GM18502 (cell line): ENCODE data around the gene MTTP.
"Not testable (repeated sequence)": the region's sequence is repeated elsewhere in the genome, so short reads cannot be mapped to it uniquely, and the experiment has no call there.

Experiments
- ATAC-seq: cut with Tn5 transposase; IDR thresholded peaks from one replicate; pipeline ENCODE4 v1.9.1; 2021; ENCODE audit warnings: mild to moderate bottlenecking; ENCODE audit not compliant: unreplicated experiment, poor library complexity

The MTTP gene

DNA sequence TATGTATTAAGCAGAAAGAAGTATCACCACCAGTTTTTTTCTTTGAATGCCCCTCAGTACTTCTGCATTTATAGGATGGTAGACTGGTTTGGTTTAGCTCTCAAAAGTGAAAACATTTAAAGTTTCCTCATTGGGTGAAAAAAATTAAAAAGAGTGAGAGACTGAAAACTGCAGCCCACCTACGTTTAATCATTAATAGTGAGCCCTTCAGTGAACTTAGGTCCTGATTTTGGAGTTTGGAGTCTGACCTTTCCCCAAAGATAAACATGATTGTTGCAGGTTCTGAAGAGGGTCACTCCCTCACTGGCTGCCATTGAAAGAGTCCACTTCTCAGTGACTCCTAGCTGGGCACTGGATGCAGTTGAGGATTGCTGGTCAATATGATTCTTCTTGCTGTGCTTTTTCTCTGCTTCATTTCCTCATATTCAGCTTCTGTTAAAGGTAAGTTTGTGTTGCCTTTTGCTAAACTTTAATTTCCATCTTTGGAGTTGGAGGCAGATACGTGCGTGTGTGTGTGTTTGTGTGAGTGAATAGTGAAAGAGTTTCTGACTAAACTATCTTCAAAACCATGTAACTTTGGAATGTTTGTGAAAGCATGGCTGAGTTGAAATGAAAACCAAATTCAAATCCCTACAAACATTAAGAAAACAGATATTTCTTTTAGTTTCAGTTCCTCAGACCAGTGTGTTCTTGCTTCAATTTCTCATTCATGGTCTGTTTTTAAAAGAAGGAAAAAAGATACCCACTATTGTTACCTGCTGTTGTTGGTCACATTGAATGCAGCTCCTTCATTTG is at the start of gene MTTP:
TSS of gene MTTP (plus strand) at position 295 of the 795 bp plus-strand sequence. CDS start at position 381, 86 bp downstream.
- ATAC-seq: peak; percentile 88

DNA sequence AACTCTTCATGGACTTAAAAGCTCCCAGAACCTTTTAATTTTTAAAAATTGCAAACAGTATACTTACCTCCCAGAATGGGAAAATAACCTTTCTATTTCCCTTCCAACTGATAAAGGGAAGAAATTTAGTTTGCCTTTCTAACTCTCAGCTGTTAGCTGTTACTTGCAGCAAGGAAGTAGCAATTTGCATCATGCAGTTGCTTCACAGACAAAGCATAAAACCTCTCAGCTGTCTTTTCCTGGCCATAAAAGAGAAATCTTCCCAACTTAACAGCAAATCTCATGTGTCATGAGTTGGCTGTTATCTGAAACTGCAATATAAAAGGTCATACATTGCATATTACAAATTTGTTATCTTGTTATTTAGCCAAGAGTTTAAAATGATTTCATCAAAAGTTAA is 45.4 kb upstream of the MTTP start:
- no peak for ATAC-seq

DNA sequence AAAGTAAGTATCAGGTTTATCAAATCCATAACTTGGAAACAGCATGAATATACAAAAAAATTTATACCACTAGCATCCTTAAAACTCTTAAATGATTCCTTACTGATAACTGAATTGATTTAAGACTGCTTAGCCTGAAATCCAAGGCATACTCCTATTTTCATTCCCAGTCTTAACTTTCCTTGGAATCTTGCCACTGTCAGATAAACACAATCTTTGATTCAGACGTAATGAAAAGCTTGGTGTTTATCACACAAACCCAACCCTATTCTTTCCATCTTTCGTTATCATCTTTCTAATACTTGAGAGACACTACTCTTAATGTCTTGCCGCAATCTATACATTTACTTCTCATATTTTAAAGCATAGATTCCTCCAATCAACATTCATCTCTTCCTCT is 44.7 kb upstream of the MTTP start:
- ATAC-seq: no peak

DNA sequence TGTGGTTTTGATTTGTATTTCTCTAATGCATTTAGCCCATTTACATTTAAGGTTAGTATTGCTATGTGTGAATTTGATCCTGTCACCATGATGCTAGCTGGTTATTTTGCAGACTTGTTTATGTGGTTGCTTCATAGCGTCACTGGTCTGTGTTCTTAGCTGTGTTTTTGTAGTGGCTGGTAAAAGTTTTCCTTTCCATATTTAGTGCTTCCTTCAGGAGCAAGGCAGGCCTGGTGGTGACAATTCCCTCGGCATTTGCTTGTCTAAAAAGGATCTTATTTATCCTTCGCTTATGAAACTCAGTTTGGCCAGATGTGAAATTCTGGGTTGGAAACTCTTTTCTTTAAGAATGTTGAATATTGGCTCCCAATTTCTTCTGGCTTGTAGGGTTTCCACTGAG is 39.9 kb upstream of the MTTP start:
- ATAC-seq: not testable (repeated sequence)

DNA sequence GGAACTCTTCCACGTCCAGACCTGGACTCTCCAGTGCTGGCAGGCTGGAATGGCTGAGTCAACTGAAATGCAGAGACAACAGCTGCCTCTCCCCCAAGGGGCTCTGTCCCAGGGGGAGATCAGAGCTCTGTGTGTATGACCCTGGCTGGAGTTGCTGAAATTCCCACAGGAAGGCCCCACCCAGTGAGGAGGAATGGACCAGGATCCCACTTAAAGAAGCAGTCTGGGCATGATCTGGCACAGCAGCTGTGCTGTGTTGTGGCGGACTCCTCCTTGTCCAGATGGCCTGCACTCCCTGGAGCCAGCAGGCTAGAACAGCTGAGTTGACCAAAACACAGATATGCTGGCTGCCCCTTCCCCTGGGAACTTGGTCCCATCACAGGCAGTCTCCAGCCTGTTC is 38.4 kb upstream of the MTTP start:
- no peak for ATAC-seq

DNA sequence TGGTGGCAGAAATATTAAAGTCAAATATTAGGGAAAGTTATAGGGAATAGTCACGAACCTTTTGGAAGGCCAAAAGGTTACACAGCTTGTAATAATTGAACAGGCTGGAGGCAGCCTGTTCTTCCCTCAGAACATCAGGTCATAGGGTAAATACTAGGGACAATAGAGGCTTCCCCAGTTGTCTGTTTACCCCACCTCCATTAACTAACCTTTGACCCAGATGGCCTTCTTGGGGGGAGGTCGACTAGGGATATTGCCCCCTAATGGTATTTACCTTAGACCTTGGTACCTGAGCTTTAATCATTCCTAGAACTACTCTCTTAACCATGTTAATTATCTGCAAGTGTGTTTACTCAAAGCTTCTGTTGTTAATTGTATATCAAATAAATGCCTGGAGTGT is 37.8 kb upstream of the MTTP start:
- no peak for ATAC-seq

DNA sequence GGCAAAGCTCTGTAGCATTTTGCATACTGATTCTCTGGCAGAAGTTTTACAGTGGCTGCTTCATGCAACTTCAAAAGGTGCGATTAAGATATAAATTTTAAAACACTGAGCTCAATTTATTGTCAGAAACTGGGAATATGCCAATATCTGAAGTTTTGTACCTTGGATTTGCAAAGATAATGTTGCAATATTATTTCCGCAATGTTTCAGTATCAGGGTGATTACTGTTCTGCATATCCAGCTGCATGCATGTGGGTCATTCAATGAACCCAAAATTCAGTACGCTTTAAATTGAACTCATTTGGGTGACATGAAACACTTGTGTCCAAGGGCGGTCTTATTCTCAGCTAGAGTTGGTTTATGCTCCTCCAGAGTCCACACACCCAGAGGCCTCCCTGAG is 37.0 kb upstream of the MTTP start:
- ATAC-seq: no peak

DNA sequence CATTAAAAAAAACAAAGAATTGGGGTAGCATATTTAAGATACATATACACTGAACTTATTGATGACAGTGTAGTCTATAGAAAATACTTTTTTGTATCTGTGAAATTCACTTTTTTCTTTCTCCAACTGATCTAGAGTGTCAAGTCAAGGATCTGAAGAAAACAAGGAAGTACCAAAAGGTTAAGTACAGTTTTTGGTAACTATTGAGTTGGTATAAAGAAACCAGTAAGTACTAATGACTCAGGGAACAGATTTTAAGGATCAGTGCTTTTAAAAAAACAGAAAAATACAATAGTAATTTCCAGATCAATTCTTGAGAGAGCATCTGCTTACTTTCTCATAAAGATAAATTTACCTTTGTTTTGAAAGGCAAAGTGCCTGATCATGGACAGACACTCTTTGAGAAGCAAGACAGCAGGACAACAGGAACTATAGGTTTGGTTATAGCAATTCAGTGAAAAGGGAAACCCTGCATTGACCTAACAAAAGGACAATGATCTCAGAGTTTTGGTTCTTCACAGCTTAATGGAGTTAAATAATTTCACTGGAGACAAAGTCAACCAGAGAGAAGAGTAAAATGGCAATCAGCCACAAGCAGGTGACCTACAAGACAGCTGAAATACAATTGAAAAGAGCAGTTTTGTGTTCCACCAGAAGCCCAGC is 34.2 kb upstream of the MTTP start:
- no peak for ATAC-seq

DNA sequence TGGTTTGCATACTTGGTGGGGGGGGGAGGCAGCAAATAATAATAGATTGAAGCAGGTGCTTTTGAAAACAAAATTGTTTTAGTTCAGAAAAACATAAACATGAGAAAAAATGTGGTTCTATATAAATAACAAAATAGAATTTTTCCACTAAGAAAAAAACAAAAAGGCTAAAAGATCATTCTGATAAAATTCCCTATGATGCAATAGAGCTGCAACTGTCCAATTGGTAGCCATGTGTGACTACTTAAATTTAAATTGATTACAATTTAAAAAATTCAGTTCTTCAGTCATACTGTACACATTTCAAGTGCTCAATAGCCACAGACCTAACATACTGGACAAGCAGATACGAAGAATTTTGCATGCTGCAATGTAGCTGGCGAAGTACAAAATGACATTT is 21.8 kb upstream of the MTTP start:
- no peak for ATAC-seq

DNA sequence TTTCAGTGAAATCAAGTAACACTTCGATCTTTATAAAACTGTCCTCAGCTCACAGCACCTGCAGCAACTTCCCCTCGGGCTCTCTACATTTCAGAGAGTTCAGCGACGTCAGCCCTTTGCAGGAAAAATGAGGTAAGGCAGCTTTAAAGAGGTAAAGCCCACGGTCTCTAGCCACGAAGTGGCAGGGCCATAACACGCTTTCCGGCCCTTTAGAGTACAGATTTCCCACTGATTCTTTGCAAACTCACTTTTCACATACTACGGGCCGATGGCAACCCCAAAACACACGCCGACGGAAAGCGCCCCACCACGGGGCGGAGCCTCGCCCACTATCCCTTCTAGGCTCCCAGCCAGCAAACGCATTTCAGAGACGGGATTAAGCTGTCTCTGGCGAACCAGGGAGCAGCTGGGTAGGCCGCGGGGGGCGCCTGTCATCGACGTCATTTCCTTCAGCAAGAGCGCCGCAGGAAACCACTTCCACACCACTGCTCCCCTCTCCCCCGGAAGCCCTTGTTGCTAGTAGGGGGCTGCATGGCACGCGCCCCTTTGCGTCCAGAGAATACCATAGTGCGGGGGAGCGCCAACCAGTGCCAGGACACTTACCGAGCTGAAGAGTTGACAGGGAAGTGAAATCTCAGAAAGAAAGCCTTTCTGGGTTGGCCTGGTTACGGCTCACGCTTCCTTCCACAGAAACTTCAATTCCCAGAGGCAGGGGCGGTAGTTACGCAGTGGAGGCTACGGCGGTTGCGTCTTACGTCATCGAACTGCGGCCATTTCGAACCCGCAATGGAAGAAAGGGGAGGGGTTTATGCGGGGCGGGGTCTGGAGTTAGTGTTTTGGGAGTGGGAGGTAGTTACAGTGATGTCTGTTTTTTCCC is 11.1 kb upstream of the MTTP start, which contains the start of gene TRMT10A:
TSS of gene TRMT10A (minus strand) at position 730 of the 877 bp plus-strand sequence. CDS start 4,701 bp downstream, outside the sequence.
- ATAC-seq: peak; percentile 97

DNA sequence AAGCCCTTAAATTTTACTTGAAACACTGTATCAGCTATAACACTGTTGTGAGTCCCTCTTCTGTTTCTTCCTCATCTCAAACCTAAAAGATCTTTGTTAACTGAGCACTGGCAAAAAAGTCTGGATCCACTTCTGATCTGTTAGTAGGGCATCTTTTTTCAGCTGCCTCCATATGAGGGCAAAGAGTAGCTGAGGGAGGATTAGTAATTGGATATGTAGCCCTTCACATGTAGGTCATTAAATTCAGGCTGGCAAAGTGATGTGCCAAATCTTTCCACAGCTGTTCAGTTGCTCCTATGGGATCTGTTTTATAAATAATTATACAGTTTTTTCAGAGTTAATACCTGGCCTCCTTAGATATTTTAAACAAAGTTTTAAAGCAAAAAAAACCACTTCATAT is 9.7 kb upstream of the MTTP start:
- ATAC-seq: no peak

DNA sequence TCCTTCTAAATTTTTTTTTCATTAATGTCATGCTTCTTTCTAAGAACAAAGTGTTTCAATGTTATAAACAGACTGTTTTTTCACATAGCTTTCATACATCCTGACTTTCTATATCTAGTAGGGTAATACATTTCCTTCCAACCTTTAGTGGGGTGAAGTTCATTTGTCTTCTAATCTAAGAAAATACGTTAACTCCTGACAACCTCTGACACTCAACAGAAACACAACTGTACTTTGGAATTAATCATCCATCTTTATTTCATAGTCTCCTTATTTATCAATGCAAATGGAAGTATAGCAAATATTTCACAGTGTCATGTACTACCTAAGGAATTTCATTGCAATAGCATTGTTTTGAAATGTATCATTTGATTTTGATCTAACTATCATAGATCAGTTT is 2.7 kb upstream of the MTTP start:
- ATAC-seq: no peak

DNA sequence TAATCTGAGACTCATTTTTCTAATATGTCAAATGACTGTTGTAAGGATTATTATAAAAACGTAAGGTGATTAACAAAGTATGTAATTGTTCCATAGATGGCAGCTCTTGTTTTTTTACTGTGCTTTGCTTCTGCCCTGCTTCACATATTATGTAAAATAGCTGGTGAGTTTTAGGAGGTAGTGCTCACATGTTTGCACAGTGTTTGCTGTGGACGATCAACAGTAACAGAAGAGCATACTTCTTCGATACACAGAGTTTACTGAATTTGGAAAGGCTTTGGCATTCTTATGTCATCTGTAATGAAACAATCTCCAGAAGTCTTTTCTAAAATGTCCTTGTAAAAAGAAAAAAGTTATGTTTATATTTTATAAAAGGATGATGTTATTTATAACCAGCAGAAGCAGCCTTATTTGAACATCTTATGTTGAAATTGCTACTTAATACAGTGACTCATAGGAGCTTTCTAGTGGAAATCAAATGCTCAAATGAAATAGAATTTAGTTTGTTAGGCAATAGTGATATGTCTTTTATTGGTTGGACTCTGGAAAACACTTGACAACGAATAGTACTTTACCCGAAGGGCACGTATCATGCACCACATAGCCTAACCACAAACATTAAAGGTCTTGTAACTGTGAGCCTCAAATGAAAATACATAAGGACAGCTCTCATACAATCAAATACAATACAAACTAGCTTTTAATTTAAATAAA is 1.9 kb upstream of the MTTP start:
- no peak for ATAC-seq

DNA sequence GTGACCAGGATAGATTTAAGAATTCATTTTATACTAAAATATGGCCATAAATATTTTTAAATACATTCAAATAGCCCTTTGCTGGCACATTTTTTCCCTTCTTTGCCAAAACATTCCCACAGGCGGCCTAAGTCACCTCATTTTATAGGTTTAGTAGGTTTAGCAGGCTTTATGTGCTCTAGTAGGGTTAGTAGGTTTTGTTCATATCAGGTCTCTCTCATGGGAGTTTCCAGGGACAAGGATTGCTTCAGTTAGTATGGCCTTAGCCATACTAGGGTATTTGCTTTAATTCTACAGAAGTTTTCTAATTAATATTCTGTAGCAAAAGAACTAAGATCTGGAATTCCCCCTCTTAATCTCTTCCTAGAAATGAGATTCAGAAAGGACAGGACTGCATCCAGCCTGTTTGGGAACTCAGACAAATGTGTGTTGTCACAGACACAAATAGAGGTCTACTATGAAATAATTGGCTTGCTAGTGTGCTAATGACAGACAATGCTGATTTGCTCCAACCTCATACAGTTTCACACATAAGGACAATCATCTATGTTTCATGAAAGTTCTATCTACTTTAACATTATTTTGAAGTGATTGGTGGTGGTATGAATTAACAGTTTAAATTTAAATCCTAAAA is 772 bp upstream of the MTTP start:
- ATAC-seq: no peak

DNA sequence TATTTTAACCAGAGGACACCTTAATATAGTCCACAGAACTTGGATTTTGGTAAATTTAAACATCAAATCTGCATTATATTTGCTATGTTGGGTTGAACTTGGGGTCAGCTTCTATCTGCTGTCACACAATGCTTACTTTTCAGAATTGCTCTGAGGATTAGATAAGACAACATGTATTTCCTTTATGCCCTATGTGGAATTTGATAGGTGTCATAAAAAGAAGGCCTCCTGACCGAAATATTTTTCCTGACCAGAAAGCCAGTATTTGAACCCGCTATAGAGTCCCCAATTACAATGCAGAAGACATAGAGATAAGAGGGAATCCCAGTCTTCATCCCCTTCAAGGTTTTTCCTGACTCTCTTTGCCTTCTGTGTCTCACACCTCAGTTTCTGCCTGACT is 4.1 kb downstream of the MTTP start:
- ATAC-seq: no peak

DNA sequence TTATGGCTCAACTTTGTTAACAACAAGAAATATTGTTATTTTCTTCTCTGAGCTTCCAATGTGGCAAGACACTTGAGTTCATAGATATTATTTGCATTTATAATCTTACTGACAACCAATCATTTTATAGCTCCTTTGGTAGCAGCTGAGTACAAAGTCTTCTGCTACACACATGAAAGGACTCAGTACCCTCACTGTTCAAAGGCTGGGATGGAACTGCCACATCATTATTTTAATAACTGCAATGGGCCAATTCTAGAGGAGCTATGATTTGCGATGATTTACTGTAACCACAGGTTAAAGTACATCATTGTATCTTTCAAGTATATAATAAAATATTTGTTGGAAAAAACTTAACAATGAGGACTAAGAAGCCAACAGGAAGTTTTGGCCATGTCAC is 10.9 kb downstream of the MTTP start:
- no peak for ATAC-seq

DNA sequence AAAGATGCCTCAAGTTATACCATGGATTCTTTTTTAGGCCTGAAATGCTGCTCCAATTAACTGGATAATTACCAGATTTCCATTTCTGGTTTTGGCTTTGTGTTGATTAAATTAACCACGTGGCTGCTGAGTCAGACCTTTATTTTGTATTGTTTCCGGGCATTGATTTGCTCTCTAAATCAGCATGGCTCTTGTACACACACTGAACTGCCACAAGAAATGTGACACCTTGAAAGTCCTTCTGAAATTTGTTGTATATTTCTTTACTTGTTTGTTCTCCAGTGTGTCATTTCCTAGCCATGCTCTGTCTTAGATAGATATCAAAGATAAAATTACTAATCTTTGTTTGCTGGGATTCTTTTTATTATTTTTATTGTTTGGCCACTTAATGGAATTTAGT is 11.7 kb downstream of the MTTP start:
- no peak for ATAC-seq

DNA sequence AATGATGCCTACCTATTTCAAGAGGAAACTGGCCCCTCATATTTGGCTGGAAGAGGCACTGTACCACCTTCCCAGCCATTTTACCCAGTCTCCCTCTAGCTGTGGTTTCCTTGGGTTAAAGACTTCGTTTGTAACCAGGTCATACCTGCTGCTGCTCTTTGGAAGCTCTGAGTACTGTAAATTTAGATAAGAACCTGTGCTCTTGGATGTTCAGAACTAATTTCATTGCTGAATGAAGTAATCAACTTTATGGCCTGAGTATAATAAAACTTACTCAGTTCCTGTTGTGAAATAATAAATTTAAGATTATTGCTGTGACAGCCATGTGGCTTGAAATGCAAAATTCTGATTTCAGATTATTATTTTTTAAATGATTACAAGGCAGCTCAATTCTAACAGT is 12.2 kb downstream of the MTTP start:
- ATAC-seq: no peak

DNA sequence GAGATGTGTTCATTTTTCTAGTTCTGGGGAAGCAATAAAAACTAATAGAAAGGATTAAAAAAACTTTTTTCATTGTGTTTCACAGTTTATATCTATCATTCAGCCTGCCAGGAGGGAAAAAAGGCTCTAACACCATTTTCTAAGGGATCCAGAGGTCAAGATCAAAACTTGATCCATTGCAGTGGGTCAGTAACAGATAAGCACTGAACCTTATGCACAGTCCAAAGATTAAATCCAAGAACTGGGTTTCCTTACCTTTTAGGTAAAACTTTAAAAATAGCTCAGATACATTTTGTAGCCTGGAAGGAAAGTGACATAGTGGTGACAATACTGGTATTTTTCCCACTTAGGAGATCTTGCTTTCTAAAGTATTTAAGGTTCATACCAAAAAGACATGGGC is 12.7 kb downstream of the MTTP start:
- no peak for ATAC-seq

DNA sequence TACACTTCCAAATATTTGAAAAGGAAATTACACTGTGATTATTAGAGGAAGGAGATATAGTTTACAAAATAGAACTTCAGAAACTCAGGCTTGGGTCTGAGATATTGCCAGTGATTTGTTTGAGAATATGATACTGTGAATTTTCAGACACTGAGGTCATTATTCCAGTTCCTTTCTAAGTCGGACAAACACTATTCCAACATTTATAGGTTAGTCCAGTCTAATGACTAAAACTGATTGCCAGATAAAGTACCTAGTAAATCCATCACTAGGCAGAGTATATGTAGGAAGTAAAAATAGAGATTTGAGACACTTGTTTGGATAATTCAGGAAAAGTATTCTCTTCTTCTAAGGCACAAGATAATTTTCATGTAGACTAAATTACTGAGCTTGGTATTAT is 13.2 kb downstream of the MTTP start:
- no peak for ATAC-seq
